H9 (cell line): ENCODE measurements around the gene MITF. TPM values are rescaled to one million over a fixed set of nuclear protein-coding genes. Genes with fewer than 3 reads are reported as not detected.

Source experiments
- DNase-seq: peaks from one replicate; pipeline ENCODE4 v3.0.0-alpha.2; 2017
- H2AFZ ChIP-seq: one replicate; pipeline ENCODE4 v1.6.1; 2013; ENCODE audit warnings: mild to moderate bottlenecking, low read length, control low read depth, moderate library complexity
- H2AK5ac ChIP-seq: 2 replicates; pipeline ENCODE4 v1.6.1; 2013; ENCODE audit warnings: low read length, control low read depth, mixed read lengths; ENCODE audit not compliant: insufficient read length
- H2BK120ac ChIP-seq: one replicate; pipeline ENCODE4 v1.6.1; 2013; ENCODE audit warnings: low read depth, mild to moderate bottlenecking, low read length, control low read depth, inconsistent platforms; ENCODE audit not compliant: poor library complexity, severe bottlenecking
- H2BK12ac ChIP-seq: 2 replicates; pipeline ENCODE4 v1.6.1; 2013; ENCODE audit warnings: low read length, control low read depth, mixed read lengths, low read depth; ENCODE audit not compliant: insufficient read length
- H2BK15ac ChIP-seq: 2 replicates; pipeline ENCODE4 v1.6.1; 2013; ENCODE audit warnings: low read depth, low read length, control low read depth
- H2BK20ac ChIP-seq: one replicate; pipeline ENCODE4 v1.6.1; 2013; ENCODE audit warnings: low read depth, mild to moderate bottlenecking, low read length, control low read depth, inconsistent platforms; ENCODE audit not compliant: poor library complexity, severe bottlenecking
- H2BK5ac ChIP-seq: 2 replicates; pipeline ENCODE4 v1.6.1; 2013; ENCODE audit warnings: low read length, control low read depth, mixed read lengths; ENCODE audit not compliant: insufficient read length
- H3K14ac ChIP-seq: 2 replicates; pipeline ENCODE4 v1.6.1; 2013; ENCODE audit warnings: low read length, control low read depth; ENCODE audit not compliant: insufficient read depth
- H3K18ac ChIP-seq: 2 replicates; pipeline ENCODE4 v1.6.1; 2013; ENCODE audit warnings: low read depth, mild to moderate bottlenecking, mixed read lengths, low read length, control low read depth; ENCODE audit not compliant: insufficient read length
- H3K23ac ChIP-seq: 2 replicates; pipeline ENCODE4 v1.6.1; 2013; ENCODE audit warnings: low read length, control low read depth, mixed read lengths, low read depth; ENCODE audit not compliant: insufficient read length
- H3K23me2 ChIP-seq: 2 replicates; pipeline ENCODE4 v1.6.1; 2013; ENCODE audit warnings: low read depth, mild to moderate bottlenecking, mixed read lengths, low read length, control low read depth; ENCODE audit not compliant: insufficient read length, poor library complexity, severe bottlenecking
- H3K27ac ChIP-seq: 2 replicates; pipeline ENCODE4 v1.5.1; 2013; ENCODE audit warnings: low read length, control low read depth, mixed read lengths, low read depth; ENCODE audit not compliant: insufficient read length
- H3K27me3 ChIP-seq: 2 replicates; pipeline ENCODE4 v1.6.1; 2013; ENCODE audit warnings: low read length, control low read depth, inconsistent platforms; ENCODE audit not compliant: insufficient read depth
- H3K4ac ChIP-seq: 2 replicates; pipeline ENCODE4 v1.6.1; 2013; ENCODE audit warnings: low read depth, mild to moderate bottlenecking, control low read depth, inconsistent platforms, low read length, moderate library complexity
- H3K4me1 ChIP-seq: 2 replicates; pipeline ENCODE4 v1.6.1; 2013; ENCODE audit warnings: low read length, control low read depth, inconsistent platforms; ENCODE audit not compliant: insufficient read depth
- H3K4me2 ChIP-seq: 2 replicates; pipeline ENCODE4 v1.6.1; 2013; ENCODE audit warnings: low read length, control low read depth, mixed read lengths; ENCODE audit not compliant: insufficient read length, insufficient read depth
- H3K56ac ChIP-seq: 2 replicates; pipeline ENCODE4 v1.6.1; 2013; ENCODE audit warnings: low read depth, mild to moderate bottlenecking, mixed read lengths, low read length, control low read depth; ENCODE audit not compliant: insufficient read length
- H3K79me1 ChIP-seq: 2 replicates; pipeline ENCODE4 v1.6.1; 2013; ENCODE audit warnings: low read depth, mild to moderate bottlenecking, moderate library complexity, low read length, control low read depth, inconsistent platforms; ENCODE audit not compliant: insufficient read depth, poor library complexity, severe bottlenecking
- H3K79me2 ChIP-seq: 2 replicates; pipeline ENCODE4 v1.6.1; 2013; ENCODE audit warnings: low read length, control low read depth, inconsistent platforms; ENCODE audit not compliant: insufficient read depth
- H3K9ac ChIP-seq: 2 replicates; pipeline ENCODE4 v1.6.1; 2013; ENCODE audit warnings: low read length, control low read depth, mixed read lengths; ENCODE audit not compliant: insufficient read length; ENCODE audit errors: extremely low read depth
- H3K9me3 ChIP-seq: one replicate; pipeline ENCODE4 v1.6.1; 2013; ENCODE audit warnings: low read depth, low read length, inconsistent platforms; ENCODE audit not compliant: control insufficient read depth
- H3T11ph ChIP-seq: one replicate; pipeline ENCODE4 v1.6.1; 2013; ENCODE audit warnings: mild to moderate bottlenecking, low read length, control low read depth, inconsistent platforms
- H4K20me1 ChIP-seq: one replicate; pipeline ENCODE4 v1.6.1; 2013; ENCODE audit not compliant: control insufficient read depth, insufficient read length, insufficient read depth
- H4K5ac ChIP-seq: 2 replicates; pipeline ENCODE4 v1.6.1; 2013; ENCODE audit warnings: low read depth, mild to moderate bottlenecking, mixed read lengths, low read length, control low read depth; ENCODE audit not compliant: insufficient read length
- H4K8ac ChIP-seq: replicated peaks from 2 replicates; pipeline ENCODE4 v1.6.1; 2013; ENCODE audit warnings: low read length, control low read depth, mixed read lengths, low read depth; ENCODE audit not compliant: insufficient read length
- H4K91ac ChIP-seq: 2 replicates; pipeline ENCODE4 v1.6.1; 2013; ENCODE audit warnings: low read depth, mild to moderate bottlenecking, moderate library complexity, mixed read lengths, low read length, control low read depth; ENCODE audit not compliant: insufficient read length
- H3K27ac Mint-ChIP-seq, 3 experiments: 2 replicates in 2 of 3; 3 replicates in 1 of 3; pipeline ENCODE4 v1.8.0; 2020 to 2021; ENCODE audit warnings: mixed read lengths in 3 of 3, mild to moderate bottlenecking in 1 of 3, moderate library complexity in 1 of 3
- H3K27me3 Mint-ChIP-seq: 2 replicates; pipeline ENCODE4 v1.8.0; 2021; ENCODE audit warnings: low read depth, mild to moderate bottlenecking, moderate library complexity, mixed read lengths
- H3K36me3 Mint-ChIP-seq, 3 experiments: 2 replicates in 2 of 3; 3 replicates in 1 of 3; pipeline ENCODE4 v1.8.0; 2020 to 2021; ENCODE audit warnings: low read depth in 3 of 3, mixed read lengths in 3 of 3; ENCODE audit not compliant: insufficient read depth in 1 of 3
- H3K4me1 Mint-ChIP-seq, 2 experiments: 2 replicates each; pipeline ENCODE4 v1.8.0; 2020; ENCODE audit warnings: mixed read lengths in 2 of 2
- H3K4me3 Mint-ChIP-seq, 2 experiments: 2 replicates in 1 of 2; 3 replicates in 1 of 2; pipeline ENCODE4 v1.8.0; 2020 to 2021; ENCODE audit warnings: mild to moderate bottlenecking in 2 of 2, mixed read lengths in 2 of 2, moderate library complexity in 1 of 2
- H3K9me3 Mint-ChIP-seq, 2 experiments: 2 replicates in 1 of 2; 3 replicates in 1 of 2; pipeline ENCODE4 v1.8.0; 2020; ENCODE audit warnings: mild to moderate bottlenecking in 2 of 2, mixed read lengths in 2 of 2, moderate library complexity in 1 of 2
- WGBS: extraction: QIAGEN DNeasy Blood & Tissue Kit; methylation state at CpG from one replicate; pipeline ENCODE4 v1.1.7; 2013; ENCODE audit warnings: missing lambda C conversion rate, low lambda C conversion rate, mixed read lengths; ENCODE audit not compliant: insufficient read length; ENCODE audit errors: extremely low coverage; 5-methylcytosine and 5-hydroxymethylcytosine counted together
- total RNA-seq: library from RNA; stranded (reverse); gene quantifications from 2 replicates; pipeline ENCODE4 v1.2.1, GENCODE V29; 2021
- TF ChIP-seq, protein P1 (sequence below): fragments of 200-600 bp; sonication (generic); conservative IDR thresholded peaks from 3 replicates; pipeline ENCODE4 v1.8.0; 2021; ENCODE audit warnings: antibody characterized with exemption, mild to moderate bottlenecking

The MITF gene
- total RNA-seq, 1 experiment from 2014 or later, result 0.81 TPM

GRCh38 chr3:69767571-69767970 is 28.3 kb downstream of the MITF start:
- Histone ChIP-seq H3K56ac (no peak overlapping the region), H2BK120ac (no peak overlapping the region), H3K9ac (no peak overlapping the region), H2BK12ac (no peak overlapping the region), H3K27me3 (no peaks in the 10 kb centered on the region), H3K18ac (no peak overlapping the region), H2BK15ac (no peak overlapping the region), H3K23me2 (no peaks in the 10 kb centered on the region), H2AK5ac (no peak overlapping the region), H3K4ac (no peak overlapping the region), H3K14ac (no peak overlapping the region), H3K4me1 (no peaks in the 10 kb centered on the region), H3K4me2 (no peak overlapping the region), H4K5ac (no peak overlapping the region), H3K79me2 (no peaks in the 10 kb centered on the region), H2BK20ac (no peak overlapping the region), H3K79me1 (no peaks in the 10 kb centered on the region), H3K9me3 (no peaks in the 10 kb centered on the region), H2BK5ac (no peak overlapping the region), H3K27ac (no peak overlapping the region), H4K8ac (no peak overlapping the region), H4K91ac (no peak overlapping the region), H2AFZ (no peak overlapping the region), H3T11ph (no peak overlapping the region), H4K20me1 (no peaks in the 10 kb centered on the region), H3K23ac (no peak overlapping the region)
- TF ChIP-seq, protein P1, sequence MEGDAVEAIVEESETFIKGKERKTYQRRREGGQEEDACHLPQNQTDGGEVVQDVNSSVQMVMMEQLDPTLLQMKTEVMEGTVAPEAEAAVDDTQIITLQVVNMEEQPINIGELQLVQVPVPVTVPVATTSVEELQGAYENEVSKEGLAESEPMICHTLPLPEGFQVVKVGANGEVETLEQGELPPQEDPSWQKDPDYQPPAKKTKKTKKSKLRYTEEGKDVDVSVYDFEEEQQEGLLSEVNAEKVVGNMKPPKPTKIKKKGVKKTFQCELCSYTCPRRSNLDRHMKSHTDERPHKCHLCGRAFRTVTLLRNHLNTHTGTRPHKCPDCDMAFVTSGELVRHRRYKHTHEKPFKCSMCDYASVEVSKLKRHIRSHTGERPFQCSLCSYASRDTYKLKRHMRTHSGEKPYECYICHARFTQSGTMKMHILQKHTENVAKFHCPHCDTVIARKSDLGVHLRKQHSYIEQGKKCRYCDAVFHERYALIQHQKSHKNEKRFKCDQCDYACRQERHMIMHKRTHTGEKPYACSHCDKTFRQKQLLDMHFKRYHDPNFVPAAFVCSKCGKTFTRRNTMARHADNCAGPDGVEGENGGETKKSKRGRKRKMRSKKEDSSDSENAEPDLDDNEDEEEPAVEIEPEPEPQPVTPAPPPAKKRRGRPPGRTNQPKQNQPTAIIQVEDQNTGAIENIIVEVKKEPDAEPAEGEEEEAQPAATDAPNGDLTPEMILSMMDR, result no peak
- H3K9me3 Mint-ChIP-seq, result no peaks in the 10 kb centered on the region
- H3K27ac Mint-ChIP-seq, result no peak overlapping the region
- H3K36me3 Mint-ChIP-seq, result no peaks in the 10 kb centered on the region
- no peak overlapping the region for H3K4me3 Mint-ChIP-seq
- no CpG with 5 or more reads among the region's 5 CpGs for WGBS
- no peak for DNase-seq
- no peaks in the 10 kb centered on the region for H3K27me3 Mint-ChIP-seq
- H3K4me1 Mint-ChIP-seq, result peaks cover 4 to 8% of the 10 kb centered on the region in 2 experiments
